Measurements from ENCODE around the gene CLCN6. TPM values are rescaled to one million over a fixed set of nuclear protein-coding genes. Genes with fewer than 3 reads are reported as not detected.

The CLCN6 gene
- total and polyA plus RNA-seq, 2 of the 8 experiments (the other 6 are each of a cell fraction or from before 2014, with no cell fraction given): 15.7 to 26.0 TPM

DNA sequence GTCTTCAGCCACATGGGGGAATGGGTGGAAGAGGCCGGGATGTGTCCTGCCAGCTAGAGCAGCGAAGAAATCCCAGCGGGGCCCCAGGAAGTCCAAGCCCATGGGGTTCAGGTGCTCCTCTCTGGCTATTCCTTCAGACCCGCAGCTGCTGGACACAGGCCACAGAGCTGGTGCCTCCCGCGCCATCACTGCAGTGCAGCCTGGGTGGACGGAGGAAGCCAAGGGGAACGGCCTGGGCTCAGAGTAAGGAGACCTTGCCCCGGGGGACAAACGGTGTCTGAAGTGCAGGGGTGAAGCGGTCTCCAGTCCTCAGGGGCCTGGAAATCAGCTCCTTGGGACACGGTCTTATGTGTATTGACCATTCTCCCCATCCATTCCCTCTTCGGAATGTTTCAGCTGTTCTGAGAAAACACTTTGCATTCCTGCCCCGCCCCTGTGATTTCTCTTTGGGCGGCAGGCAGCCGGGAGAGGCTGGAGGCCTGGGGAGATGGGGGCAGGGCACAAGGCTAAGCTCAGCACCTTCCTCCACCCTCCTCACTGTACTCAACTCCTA, 18.7 kb upstream of the CLCN6 start (continued):
- no peak for TF ChIP-seq BACH1 (IDR thresholded peaks at IDR 0.05; ENCODE audit: low read length)
- no peak for TF ChIP-seq KDM4A (IDR thresholded peaks at IDR 0.05; ENCODE audit: low read depth, low read length, severe bottlenecking)
- TF ChIP-seq, protein P1, sequence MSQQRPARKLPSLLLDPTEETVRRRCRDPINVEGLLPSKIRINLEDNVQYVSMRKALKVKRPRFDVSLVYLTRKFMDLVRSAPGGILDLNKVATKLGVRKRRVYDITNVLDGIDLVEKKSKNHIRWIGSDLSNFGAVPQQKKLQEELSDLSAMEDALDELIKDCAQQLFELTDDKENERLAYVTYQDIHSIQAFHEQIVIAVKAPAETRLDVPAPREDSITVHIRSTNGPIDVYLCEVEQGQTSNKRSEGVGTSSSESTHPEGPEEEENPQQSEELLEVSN (IDR thresholded peaks at IDR 0.05): no peak
- TF ChIP-seq YY1 (IDR thresholded peaks at IDR 0.05; ENCODE audit: low read depth, low read length): no peak
